LNCAP (cell line): Measurements from ENCODE around the gene PEX7.

Experiments used
- TF ChIP-seq, protein P1 (sequence below): fragments of 450-650 bp; IDR thresholded peaks from 2 replicates; pipeline ENCODE4 v1.5.1; 2017; ENCODE audit warnings: mild to moderate bottlenecking

Gene PEX7

DNA sequence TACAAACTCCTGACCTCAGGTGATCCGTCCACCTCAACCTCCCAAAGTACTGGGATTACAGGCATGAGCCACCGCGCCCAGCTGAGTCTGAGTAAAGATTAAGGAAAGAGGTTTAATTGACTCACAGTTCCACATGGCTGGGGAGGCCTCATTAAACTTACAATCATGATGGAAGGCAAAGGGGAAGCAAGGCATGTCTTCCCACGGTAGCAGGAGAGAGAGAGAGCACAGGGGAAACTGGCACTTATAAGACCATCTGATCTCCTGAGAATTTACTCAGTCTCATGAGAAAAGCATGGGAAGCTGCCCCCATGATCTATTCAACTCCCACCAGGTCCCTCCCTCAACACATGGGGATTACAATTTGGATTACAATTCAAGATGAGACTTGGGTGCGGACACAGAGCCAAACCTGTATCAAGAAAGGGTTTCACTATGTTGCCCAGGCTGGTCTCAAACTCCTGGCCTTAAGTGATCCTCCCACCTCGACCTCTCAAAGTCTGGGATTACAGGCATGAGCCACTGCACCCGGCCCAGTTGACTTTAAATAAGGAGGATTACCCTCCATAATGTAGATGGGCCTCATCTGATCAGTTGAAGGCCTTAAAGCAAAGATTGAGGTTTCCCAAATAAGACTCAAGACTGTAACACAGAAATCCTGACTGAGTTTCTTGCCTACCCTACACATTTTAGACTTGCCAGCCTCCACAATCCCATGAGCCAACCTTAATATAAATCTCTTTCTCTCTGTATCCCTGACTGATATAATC is 13.1 kb upstream of the PEX7 start:
- TF ChIP-seq, protein P1, sequence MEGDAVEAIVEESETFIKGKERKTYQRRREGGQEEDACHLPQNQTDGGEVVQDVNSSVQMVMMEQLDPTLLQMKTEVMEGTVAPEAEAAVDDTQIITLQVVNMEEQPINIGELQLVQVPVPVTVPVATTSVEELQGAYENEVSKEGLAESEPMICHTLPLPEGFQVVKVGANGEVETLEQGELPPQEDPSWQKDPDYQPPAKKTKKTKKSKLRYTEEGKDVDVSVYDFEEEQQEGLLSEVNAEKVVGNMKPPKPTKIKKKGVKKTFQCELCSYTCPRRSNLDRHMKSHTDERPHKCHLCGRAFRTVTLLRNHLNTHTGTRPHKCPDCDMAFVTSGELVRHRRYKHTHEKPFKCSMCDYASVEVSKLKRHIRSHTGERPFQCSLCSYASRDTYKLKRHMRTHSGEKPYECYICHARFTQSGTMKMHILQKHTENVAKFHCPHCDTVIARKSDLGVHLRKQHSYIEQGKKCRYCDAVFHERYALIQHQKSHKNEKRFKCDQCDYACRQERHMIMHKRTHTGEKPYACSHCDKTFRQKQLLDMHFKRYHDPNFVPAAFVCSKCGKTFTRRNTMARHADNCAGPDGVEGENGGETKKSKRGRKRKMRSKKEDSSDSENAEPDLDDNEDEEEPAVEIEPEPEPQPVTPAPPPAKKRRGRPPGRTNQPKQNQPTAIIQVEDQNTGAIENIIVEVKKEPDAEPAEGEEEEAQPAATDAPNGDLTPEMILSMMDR = no peak

DNA sequence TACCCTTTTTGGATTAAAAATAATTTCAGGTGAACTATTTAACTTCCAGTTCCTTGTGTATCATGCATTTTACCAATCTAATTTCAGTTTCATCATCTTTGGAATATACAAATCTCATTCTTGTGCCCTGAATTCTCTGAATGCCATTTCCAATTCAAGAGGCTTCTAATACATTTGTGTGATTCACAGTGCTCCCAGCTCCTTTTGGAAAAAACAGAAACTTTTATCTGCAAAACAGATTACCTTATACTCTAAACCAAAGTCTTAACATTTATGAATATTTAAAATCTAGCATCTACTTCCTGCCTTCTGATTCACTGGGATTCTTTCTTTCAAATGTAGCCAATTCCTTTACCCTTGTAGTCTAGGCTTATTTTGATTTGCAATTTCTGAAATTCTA is 11.1 kb upstream of the PEX7 start:
- TF ChIP-seq, protein P1 = no peak

DNA sequence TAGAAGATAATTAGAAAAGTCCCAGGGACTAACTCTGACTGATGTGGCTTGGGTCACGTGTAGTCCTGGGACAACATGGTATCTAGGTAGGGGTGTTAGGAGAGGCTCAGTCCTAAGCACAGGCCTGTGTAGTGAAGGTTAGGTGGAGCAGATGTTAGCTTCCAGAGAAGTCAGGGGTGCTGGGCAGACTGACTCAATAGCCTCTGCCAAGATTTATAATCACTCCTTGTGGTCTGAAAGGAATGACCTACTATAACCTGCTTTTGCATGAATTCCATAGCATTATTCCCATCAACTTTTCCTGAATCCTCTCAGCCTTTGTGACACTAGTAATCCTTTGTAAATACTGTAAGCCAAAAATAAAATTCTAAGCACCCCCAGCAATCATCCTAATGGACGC is 10.2 kb upstream of the PEX7 start:
- TF ChIP-seq, protein P1 = no peak

DNA sequence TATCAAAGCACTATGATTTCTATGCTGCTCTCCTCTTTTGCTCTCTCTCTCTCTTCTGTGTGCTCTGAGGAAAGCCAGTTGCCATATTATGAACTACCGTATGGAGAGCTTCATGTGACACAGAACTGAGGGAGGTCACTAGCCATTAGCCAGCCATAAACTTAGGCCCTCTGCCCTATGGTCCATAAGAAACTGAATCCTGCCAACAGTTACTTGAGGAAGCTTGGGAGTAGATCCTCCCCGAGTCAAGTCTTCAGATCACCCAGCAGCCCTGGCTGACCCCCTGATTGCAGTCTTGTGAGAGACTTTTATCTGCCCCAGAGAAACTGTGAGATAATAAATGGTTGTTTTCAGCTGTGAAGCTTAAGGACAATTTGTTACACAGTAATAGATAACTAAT is 5.7 kb upstream of the PEX7 start:
- TF ChIP-seq, protein P1 = no peak

DNA sequence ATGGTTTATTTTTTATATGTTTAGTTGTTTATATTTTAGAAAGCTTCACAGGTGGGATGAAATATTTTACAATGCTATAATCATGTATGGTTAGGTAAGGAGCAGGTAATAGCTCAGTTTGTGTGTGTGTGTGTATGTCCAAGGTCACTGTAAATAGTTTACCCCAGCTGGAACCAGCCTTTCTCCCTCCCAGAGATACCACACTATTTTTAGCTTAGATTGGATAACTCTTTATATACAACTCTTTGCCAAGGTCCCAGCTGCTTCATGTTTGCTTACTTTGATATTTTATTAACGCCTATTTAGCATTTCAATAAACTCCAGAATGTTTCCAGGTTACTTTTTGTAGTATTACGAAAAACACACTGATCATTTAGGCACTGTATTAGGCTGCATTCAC is 1.8 kb upstream of the PEX7 start:
- TF ChIP-seq, protein P1 = no peak

DNA sequence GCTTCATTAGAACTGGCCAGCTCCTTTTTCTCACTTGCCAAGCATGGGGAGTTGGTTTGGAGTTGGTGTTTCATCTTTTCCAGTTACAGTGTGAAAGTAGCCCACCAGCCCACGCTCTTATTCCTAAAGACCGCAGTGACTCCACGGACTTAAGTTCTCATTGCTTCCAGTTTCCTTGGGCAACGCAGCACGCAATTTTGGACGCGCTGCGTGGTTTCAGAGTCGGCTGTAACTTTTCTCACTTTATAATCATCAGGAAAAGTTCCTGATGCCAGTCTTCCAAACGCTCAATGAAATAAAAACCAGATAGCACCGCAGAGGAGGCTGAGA is 381 bp upstream of the PEX7 start:
- TF ChIP-seq, protein P1 = no peak

DNA sequence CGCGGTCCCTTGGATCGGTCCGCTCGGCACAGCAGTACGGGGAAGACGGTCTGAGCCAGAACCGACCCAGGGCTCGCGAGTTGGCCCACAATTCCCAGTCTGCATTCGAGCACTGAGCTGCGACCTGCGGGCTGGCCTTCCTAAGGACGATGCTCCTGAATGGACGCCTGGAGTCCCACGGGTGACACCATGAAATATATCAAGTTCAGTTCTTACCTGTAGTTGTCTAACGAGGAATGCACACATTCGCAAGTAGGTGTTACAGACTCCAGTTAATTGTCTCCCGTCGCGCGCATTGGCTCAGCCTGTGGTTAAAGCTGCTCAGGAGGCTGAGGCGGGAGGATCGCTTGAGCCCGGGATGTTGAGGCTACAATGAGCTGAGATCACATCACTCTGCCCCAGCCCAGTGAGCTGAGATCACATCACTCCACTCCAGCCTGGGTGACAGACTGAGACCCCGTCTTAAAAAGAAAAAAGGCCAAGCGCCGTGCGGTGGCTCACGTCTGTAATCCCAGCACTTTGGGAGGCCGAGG is 802 bp downstream of the PEX7 start:
- TF ChIP-seq, protein P1 = no peak
